Measurements from ENCODE around the gene PLXNB1. TPM values are rescaled to one million over a fixed set of nuclear protein-coding genes. Genes with fewer than 3 reads are reported as not detected.

Gene PLXNB1, protein sequence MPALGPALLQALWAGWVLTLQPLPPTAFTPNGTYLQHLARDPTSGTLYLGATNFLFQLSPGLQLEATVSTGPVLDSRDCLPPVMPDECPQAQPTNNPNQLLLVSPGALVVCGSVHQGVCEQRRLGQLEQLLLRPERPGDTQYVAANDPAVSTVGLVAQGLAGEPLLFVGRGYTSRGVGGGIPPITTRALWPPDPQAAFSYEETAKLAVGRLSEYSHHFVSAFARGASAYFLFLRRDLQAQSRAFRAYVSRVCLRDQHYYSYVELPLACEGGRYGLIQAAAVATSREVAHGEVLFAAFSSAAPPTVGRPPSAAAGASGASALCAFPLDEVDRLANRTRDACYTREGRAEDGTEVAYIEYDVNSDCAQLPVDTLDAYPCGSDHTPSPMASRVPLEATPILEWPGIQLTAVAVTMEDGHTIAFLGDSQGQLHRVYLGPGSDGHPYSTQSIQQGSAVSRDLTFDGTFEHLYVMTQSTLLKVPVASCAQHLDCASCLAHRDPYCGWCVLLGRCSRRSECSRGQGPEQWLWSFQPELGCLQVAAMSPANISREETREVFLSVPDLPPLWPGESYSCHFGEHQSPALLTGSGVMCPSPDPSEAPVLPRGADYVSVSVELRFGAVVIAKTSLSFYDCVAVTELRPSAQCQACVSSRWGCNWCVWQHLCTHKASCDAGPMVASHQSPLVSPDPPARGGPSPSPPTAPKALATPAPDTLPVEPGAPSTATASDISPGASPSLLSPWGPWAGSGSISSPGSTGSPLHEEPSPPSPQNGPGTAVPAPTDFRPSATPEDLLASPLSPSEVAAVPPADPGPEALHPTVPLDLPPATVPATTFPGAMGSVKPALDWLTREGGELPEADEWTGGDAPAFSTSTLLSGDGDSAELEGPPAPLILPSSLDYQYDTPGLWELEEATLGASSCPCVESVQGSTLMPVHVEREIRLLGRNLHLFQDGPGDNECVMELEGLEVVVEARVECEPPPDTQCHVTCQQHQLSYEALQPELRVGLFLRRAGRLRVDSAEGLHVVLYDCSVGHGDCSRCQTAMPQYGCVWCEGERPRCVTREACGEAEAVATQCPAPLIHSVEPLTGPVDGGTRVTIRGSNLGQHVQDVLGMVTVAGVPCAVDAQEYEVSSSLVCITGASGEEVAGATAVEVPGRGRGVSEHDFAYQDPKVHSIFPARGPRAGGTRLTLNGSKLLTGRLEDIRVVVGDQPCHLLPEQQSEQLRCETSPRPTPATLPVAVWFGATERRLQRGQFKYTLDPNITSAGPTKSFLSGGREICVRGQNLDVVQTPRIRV (N-terminal part only)
- 15.3 to 19.1 TPM (median 16.0 TPM) in 5 replicates for total RNA-seq (2022; extraction: Qiagen RNA extraction)

DNA sequence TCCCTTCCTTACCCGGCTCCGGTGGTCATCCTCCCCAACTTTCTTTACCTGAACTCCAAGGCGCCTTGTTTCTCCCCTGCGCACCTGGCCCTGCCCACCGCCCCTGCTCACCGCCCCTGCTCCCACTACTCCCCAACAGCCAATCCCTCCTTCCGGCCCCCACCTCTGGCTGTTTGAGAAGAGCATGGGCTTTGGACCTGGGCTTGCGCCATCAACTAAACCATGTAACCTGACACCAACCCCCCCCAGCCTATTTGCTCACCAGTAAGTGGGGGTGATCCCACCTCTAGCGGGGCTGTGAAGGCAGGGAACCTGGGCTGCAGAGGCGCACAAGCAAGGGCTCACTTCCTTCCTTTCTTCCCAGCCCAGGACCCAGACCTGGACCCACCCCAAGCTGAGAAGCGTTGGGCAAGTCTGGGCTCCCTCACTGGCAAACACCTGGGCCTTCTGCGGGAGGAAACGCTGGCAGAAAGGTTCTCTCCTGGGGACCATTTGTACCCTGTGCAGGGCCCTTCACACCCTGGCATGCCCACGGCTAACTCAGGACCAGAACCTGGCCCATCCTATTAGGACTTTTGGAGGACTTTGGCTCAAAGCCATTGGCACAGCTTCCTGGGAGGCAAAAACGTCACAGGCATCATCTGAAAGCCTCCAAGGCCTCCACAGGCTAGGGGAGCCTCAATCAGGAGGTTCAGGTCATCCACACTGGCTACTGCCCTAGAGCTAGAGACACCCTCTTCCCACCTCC, at the start of gene PLXNB1:
TSS of gene PLXNB1 (minus strand) at position 127 of the 748 bp plus-strand sequence. CDS start 5,475 bp downstream, outside the sequence.

DNA sequence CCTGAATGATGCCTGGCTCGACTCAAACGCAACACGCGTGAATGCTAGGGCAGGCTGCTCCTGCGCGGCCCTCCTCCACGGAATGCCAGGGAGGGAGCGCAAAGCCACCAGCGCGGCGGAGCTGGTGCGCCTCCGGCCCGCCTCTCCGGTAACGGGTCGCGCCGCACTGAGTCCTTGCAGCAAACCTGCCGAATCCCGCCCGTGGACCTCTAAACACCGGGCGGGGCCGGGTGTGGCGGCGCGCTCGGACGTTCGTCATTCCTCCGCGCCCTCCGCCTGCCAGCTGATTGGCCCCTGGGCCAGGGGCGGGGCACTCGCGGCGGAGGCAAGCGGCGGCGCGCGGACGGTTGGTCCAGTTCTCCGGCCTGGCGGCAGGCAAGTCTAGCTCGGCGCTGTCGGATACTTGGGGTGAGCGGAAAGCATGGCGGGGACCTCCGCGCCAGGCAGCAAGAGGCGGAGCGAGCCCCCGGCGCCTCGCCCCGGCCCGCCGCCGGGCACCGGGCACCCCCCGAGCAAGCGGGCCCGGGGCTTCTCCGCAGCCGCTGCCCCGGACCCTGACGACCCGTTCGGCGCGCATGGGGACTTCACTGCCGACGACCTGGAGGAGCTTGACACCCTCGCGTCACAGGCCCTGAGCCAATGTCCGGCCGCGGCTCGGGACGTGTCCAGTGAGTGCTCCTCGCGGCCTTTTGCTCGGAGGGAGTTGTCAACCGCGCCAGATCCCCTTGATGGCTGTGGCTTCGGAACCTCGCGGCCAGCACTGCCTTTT, 16.7 kb upstream of the PLXNB1 start, which contains the start of gene ATRIP:
TSS of gene ATRIP (plus strand) at position 313 of the 769 bp plus-strand sequence. CDS start at position 422, 109 bp downstream.

GRCh38 chr3:48439820-48440589, 10.1 kb upstream of the PLXNB1 start, which contains the start of the genes CCDC51 and TMA7:
CCDC51 (minus strand) TSS chr3:48440119; CDS start chr3:48435128, 4,991 bp downstream.
TMA7 (plus strand) TSS chr3:48440257; CDS start chr3:48440297, 40 bp downstream.

GRCh38 chr3:48371651-48372376, 58.1 kb downstream of the PLXNB1 start, which contains the start of gene FBXW12:
FBXW12 (plus strand) TSS chr3:48372219; CDS start chr3:48372768, 549 bp downstream.

Other genes starting within 250 kb of the PLXNB1 start
- 8.5 to 10.3 TPM (median 9.3 TPM) in 5 replicates for gene CDC25A, start 241.7 kb downstream of the PLXNB1 start, total RNA-seq (2022; extraction: Qiagen RNA extraction)
- gene CAMP, start 206.6 kb downstream of the PLXNB1 start, total RNA-seq (2022; extraction: Qiagen RNA extraction), result 0.20 TPM in 1 of 5 replicates, not detected in the others
- 2.2 to 3.0 TPM (median 2.3 TPM) in 5 replicates for gene ZNF589, start 189.0 kb downstream of the PLXNB1 start, total RNA-seq (2022; extraction: Qiagen RNA extraction)
- gene NME6, start 128.7 kb downstream of the PLXNB1 start, total RNA-seq (2022; extraction: Qiagen RNA extraction), result 21.6 to 29.3 TPM (median 24.4 TPM) in 5 replicates
- not detected in 5 replicates for gene SPINK8, start 96.4 kb downstream of the PLXNB1 start, total RNA-seq (2022; extraction: Qiagen RNA extraction)
- not detected in 5 replicates for gene FBXW12, start 57.9 kb downstream of the PLXNB1 start, total RNA-seq (2022; extraction: Qiagen RNA extraction)
- gene CCDC51, start 10.0 kb upstream of the PLXNB1 start, total RNA-seq (2022; extraction: Qiagen RNA extraction), result 24.4 to 29.5 TPM (median 27.7 TPM) in 5 replicates
- 258 to 318 TPM (median 277 TPM) in 5 replicates for gene TMA7, start 10.2 kb upstream of the PLXNB1 start, total RNA-seq (2022; extraction: Qiagen RNA extraction)
- 8.6 to 10.4 TPM (median 9.2 TPM) in 5 replicates for gene ATRIP, start 16.7 kb upstream of the PLXNB1 start, total RNA-seq (2022; extraction: Qiagen RNA extraction)
- gene SHISA5, start 74.1 kb upstream of the PLXNB1 start, total RNA-seq (2022; extraction: Qiagen RNA extraction), result 104 to 131 TPM (median 126 TPM) in 5 replicates
- gene PFKFB4, start 126.7 kb upstream of the PLXNB1 start, total RNA-seq (2022; extraction: Qiagen RNA extraction), result 10.6 to 13.9 TPM (median 12.6 TPM) in 5 replicates
- 6.8 to 8.3 TPM (median 7.9 TPM) in 5 replicates for gene UCN2, start 133.7 kb upstream of the PLXNB1 start, total RNA-seq (2022; extraction: Qiagen RNA extraction)
- 130 to 168 TPM (median 149 TPM) in 5 replicates for gene COL7A1, start 165.2 kb upstream of the PLXNB1 start, total RNA-seq (2022; extraction: Qiagen RNA extraction)
- gene UQCRC1, start 179.6 kb upstream of the PLXNB1 start, total RNA-seq (2022; extraction: Qiagen RNA extraction), result 167 to 233 TPM (median 172 TPM) in 5 replicates
- gene TMEM89, start 191.7 kb upstream of the PLXNB1 start, total RNA-seq (2022; extraction: Qiagen RNA extraction), result 0.21 to 0.23 TPM in 2 of 5 replicates, not detected in the others
- 14.6 to 16.8 TPM (median 15.2 TPM) in 5 replicates for gene SLC26A6, start 205.4 kb upstream of the PLXNB1 start, total RNA-seq (2022; extraction: Qiagen RNA extraction)
- 3.7 to 4.5 TPM (median 4.3 TPM) in 5 replicates for gene CELSR3, start 232.8 kb upstream of the PLXNB1 start, total RNA-seq (2022; extraction: Qiagen RNA extraction)

Measured in A549 treated with Hydrocortisone at 1 μM for 4 hours (cell line).